ENCODE measurements around the gene MAP4K3.
A peak's percentile ranks its signal among the peaks of the same experiment; 100 is the strongest.

MAP4K3 gene

GRCh38 chr2:39436592-39437521 lies at the start of gene MAP4K3:
Gene MAP4K3, minus strand, starts transcription at chr2:39437285. Its CDS starts 298 bp downstream, at chr2:39436987.
- peak; percentile 69 for DNase-seq

- DNase-seq = no peak
Measured at GRCh38 chr2:39486071-39486470, 49.0 kb upstream of the MAP4K3 start.

GRCh38 chr2:39484620-39485495 lies 47.8 kb upstream of the MAP4K3 start:
- no peak for DNase-seq

GRCh38 chr2:39484206-39484605 lies 47.1 kb upstream of the MAP4K3 start:
- DNase-seq = no peak

- DNase-seq = no peak
Measured at GRCh38 chr2:39483534-39483933, 46.4 kb upstream of the MAP4K3 start.

- DNase-seq = no peak
Measured at GRCh38 chr2:39481611-39482010, 44.5 kb upstream of the MAP4K3 start.

GRCh38 chr2:39479696-39480095 lies 42.6 kb upstream of the MAP4K3 start:
- DNase-seq = no peak

GRCh38 chr2:39479053-39479670 lies 42.1 kb upstream of the MAP4K3 start:
- DNase-seq = no peak

GRCh38 chr2:39476524-39476923 lies 39.4 kb upstream of the MAP4K3 start:
- DNase-seq = no peak

GRCh38 chr2:39475006-39475405 lies 37.9 kb upstream of the MAP4K3 start:
- no peak for DNase-seq

GRCh38 chr2:39470580-39470979 lies 33.5 kb upstream of the MAP4K3 start:
- DNase-seq = no peak

GRCh38 chr2:39469807-39470206 lies 32.7 kb upstream of the MAP4K3 start:
- no peak for DNase-seq

GRCh38 chr2:39468579-39469451 lies 31.7 kb upstream of the MAP4K3 start:
- no peak for DNase-seq

- DNase-seq = no peak
Measured at GRCh38 chr2:39466311-39466710, 29.2 kb upstream of the MAP4K3 start.

GRCh38 chr2:39464864-39465263 lies 27.8 kb upstream of the MAP4K3 start:
- DNase-seq = no peak

GRCh38 chr2:39455826-39456225 lies 18.7 kb upstream of the MAP4K3 start:
- DNase-seq = no peak

- no peak for DNase-seq
Measured at GRCh38 chr2:39452396-39452795, 15.3 kb upstream of the MAP4K3 start.

GRCh38 chr2:39451954-39452353 lies 14.9 kb upstream of the MAP4K3 start:
- DNase-seq = no peak

- DNase-seq = no peak
Measured at GRCh38 chr2:39448169-39448502, 11.1 kb upstream of the MAP4K3 start.

GRCh38 chr2:39447266-39448168 lies 10.4 kb upstream of the MAP4K3 start:
- DNase-seq = no peak

GRCh38 chr2:39445934-39446333 lies 8.8 kb upstream of the MAP4K3 start:
- no peak for DNase-seq
